Gastroesophageal sphincter (tissue), 4 donors: ENCODE measurements around the gene SPI1. TPM values are rescaled to one million over a fixed set of nuclear protein-coding genes. Genes with fewer than 3 reads are reported as not detected.
A peak's percentile ranks its signal among the peaks of the same experiment; 100 is the strongest.

Experiments used
- ATAC-seq: fragments of 150-250 bp; one replicate; pipeline ENCODE4 v1.9.1; 2016; ENCODE audit warnings: mild to moderate bottlenecking, moderate library complexity
- H3K27ac ChIP-seq, 4 donors: fragments of 200-600 bp; sonication (generic) in 3 of 4; 1 replicate in 3 of 4; 2 replicates in 1 of 4; pipeline ENCODE4 v1.5.1; 2016 to 2019
- H3K27me3 ChIP-seq: fragments of 200-600 bp; sonication (generic); one replicate; pipeline ENCODE4 v1.5.1; 2019
- H3K36me3 ChIP-seq, 2 donors: fragments of 200-600 bp; sonication (generic); one replicate each; pipeline ENCODE4 v1.5.1; 2019; ENCODE audit warnings: control low read depth in 1 of 2
- H3K4me1 ChIP-seq, 3 donors: fragments of 200-600 bp; sonication (generic); 1 replicate in 2 of 3; 2 replicates in 1 of 3; pipeline ENCODE4 v1.5.1; 2016 to 2019; ENCODE audit warnings: control low read depth in 2 of 3
- H3K4me3 ChIP-seq, 2 donors: fragments of 200-600 bp; sonication (generic); one replicate each; pipeline ENCODE4 v1.5.1; 2019; ENCODE audit warnings: mild to moderate bottlenecking in 1 of 2, moderate library complexity in 1 of 2
- H3K9me3 ChIP-seq, 3 donors: fragments of 200-600 bp; sonication (generic); one replicate each; pipeline ENCODE4 v1.5.1; 2017 to 2019; ENCODE audit warnings: control low read depth in 2 of 3
- EP300 ChIP-seq: sonication (generic); formaldehyde crosslinking; IDR thresholded peaks from one replicate; pipeline ENCODE4 v1.6.1; 2017; ENCODE audit warnings: antibody characterized with exemption, mild to moderate bottlenecking
- POLR2A ChIP-seq, 2 donors: fragments of 450-650 bp; IDR thresholded peaks; one replicate each; pipeline ENCODE4 v1.6.1; 2017; ENCODE audit warnings: antibody characterized with exemption in 2 of 2, mild to moderate bottlenecking in 2 of 2, moderate library complexity in 1 of 2
- POLR2AphosphoS5 ChIP-seq: sonication (generic); formaldehyde crosslinking; IDR thresholded peaks from one replicate; pipeline ENCODE4 v1.6.1; 2017; ENCODE audit warnings: antibody characterized with exemption
- WGBS, 2 donors: methylation state at CpG; one replicate each; pipeline ENCODE4 v1.1.5; 2018; ENCODE audit warnings: low coverage in 1 of 2; 5-methylcytosine and 5-hydroxymethylcytosine counted together
- total RNA-seq, 4 donors: library from RNA; depleted of rRNA; stranded (reverse); fragments of >200 nt; gene quantifications; one replicate each; pipeline ENCODE4 v1.1.0, GENCODE V29; 2016
- TF ChIP-seq, protein P1 (sequence below), 4 experiments: fragments of 200-600 bp in 2 of 4; fragments of 450-650 bp in 2 of 4; sonication (generic) in 1 of 4; IDR thresholded peaks; one replicate each; pipeline ENCODE4 v1.5.1; 2017 to 2019; ENCODE audit warnings: antibody characterized with exemption in 4 of 4, mild to moderate bottlenecking in 2 of 4, moderate library complexity in 2 of 4

Gene SPI1
- total RNA-seq, 4 donors from 2014 or later: 4.2 to 32.4 (median 14.7) TPM

DNA sequence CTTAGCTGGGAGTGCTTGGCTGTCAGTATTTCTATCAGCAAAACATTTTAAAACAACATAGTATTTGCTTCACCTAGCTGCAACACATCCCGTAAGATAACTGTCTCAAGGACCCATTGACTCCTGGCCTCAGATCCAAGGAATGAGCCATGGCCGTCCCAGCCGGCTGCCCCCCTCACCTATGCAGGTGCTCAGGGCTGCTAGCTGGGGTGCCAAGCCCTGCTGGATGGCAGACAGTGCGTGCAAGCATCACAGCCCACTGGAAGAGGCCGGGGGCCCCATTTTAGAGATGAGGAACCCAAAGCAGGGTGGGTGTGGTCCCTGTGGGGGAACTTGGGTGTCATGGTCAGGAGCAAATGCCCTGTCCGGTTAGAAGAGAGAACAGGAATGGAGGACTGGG is 39.4 kb upstream of the SPI1 start:
- WGBS, 2 donors: 64 to 68% methylated on average over 2 to 3 of the region's 6 CpGs
- Histone ChIP-seq H3K9me3 (no peaks in the 10 kb centered on the region), H3K36me3 (peaks cover 0 to 87% of the 10 kb centered on the region in 2 donors), H3K4me1 (peaks cover 7 to 42% (median 38%) of the 10 kb centered on the region in 3 donors), H3K4me3 (no peak overlapping the region), H3K27me3 (no peaks in the 10 kb centered on the region), H3K27ac (peak overlapping the region in 3 of 4 donors; percentile 91 to 98 (median 96))
- ATAC-seq: no peak
- TF ChIP-seq EP300 (no peak), POLR2AphosphoS5 (no peak), POLR2A (IDR thresholded peaks at IDR 0.05) (no peak)
- TF ChIP-seq, protein P1, sequence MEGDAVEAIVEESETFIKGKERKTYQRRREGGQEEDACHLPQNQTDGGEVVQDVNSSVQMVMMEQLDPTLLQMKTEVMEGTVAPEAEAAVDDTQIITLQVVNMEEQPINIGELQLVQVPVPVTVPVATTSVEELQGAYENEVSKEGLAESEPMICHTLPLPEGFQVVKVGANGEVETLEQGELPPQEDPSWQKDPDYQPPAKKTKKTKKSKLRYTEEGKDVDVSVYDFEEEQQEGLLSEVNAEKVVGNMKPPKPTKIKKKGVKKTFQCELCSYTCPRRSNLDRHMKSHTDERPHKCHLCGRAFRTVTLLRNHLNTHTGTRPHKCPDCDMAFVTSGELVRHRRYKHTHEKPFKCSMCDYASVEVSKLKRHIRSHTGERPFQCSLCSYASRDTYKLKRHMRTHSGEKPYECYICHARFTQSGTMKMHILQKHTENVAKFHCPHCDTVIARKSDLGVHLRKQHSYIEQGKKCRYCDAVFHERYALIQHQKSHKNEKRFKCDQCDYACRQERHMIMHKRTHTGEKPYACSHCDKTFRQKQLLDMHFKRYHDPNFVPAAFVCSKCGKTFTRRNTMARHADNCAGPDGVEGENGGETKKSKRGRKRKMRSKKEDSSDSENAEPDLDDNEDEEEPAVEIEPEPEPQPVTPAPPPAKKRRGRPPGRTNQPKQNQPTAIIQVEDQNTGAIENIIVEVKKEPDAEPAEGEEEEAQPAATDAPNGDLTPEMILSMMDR (IDR thresholded peaks at IDR 0.05): no peak

DNA sequence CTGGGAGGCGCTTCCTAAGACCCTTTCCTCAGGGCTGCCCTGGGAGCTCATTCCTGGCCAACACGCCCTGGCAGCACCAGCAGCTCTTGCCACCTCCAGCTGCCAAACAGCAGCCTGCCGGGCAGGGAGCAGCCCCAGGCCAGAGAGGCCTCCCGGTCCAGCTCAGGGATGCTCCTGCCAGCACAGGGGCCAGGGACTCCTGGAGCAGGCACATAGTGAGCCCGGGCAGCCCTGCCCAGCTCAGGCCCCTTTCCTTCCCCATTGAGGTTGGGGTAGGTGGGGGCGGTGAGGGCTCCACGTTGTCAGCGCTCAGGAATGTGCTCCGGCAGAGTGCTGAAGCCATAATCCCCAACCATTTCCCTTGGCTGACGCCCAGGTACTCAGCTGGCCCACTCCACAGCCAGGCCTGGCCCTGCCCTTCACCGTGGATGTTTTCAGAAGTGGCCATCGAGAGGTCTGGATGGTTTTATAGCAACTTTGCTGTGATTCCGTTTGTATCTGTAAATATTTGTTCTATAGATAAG is 37.7 kb upstream of the SPI1 start:
- peaks cover 7 to 57% (median 41%) of the 10 kb centered on the region in 3 donors for H3K4me1 ChIP-seq
- no peak overlapping the region for H3K4me3 ChIP-seq
- peak; percentile 96 for ATAC-seq
- 7 to 20% methylated on average over 2 of the region's 13 CpGs for WGBS, 2 donors
- H3K27ac ChIP-seq: peak overlapping the region; percentile 53 to 98 (median 94)
- TF ChIP-seq POLR2AphosphoS5: peak; percentile 91
- TF ChIP-seq POLR2A (IDR thresholded peaks at IDR 0.05): no peak
- H3K36me3 ChIP-seq: peaks cover 0 to 86% of the 10 kb centered on the region in 2 donors
- no peaks in the 10 kb centered on the region for H3K27me3 ChIP-seq
- no peaks in the 10 kb centered on the region for H3K9me3 ChIP-seq

DNA sequence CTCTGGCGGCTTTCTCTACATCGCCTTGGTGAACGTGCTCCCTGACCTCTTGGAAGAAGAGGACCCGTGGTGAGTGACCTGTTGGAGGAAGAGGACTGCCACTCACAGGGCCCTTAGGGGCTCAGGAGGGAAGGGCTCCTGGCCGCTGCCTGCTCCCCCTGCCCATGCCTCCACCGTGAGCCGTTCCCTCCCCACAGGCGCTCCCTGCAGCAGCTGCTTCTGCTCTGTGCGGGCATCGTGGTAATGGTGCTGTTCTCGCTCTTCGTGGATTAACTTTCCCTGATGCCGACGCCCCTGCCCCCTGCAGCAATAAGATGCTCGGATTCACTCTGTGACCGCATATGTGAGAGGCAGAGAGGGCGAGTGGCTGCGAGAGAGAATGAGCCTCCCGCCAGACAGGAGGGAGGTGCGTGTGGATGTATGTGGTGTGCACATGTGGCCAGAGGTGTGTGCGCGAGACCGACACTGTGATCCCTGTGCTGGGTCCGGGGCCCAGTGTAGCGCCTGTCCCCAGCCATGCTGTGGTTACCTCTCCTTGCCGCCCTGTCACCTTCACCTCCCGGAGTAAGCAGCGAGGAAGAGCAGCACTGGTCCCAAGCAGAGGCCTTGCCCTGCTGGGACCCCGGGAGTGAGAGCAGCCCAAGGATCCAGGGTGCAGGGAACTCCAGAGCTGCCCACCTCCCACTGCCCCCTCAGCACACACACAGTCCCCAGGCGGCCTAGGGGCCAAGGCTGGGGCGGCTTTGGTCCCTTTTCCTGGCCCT is 36.9 kb upstream of the SPI1 start:
- Histone ChIP-seq H3K36me3 (peaks cover 0 to 86% of the 10 kb centered on the region in 2 donors), H3K4me1 (peaks cover 7 to 65% (median 48%) of the 10 kb centered on the region in 3 donors), H3K27ac (peak overlapping the region; percentile 53 to 98 (median 94)), H3K27me3 (no peaks in the 10 kb centered on the region), H3K4me3 (no peak overlapping the region), H3K9me3 (no peaks in the 10 kb centered on the region)
- TF ChIP-seq POLR2AphosphoS5: no peak
- TF ChIP-seq POLR2A (IDR thresholded peaks at IDR 0.05): no peak
- TF ChIP-seq, protein P1 (IDR thresholded peaks at IDR 0.05): no peak
- no peak for TF ChIP-seq EP300
- ATAC-seq: no peak
- 80% methylated on average over 6 of the region's 31 CpGs; no CpG with 5 or more reads in 1 of the 2 donors for WGBS, 2 donors

DNA sequence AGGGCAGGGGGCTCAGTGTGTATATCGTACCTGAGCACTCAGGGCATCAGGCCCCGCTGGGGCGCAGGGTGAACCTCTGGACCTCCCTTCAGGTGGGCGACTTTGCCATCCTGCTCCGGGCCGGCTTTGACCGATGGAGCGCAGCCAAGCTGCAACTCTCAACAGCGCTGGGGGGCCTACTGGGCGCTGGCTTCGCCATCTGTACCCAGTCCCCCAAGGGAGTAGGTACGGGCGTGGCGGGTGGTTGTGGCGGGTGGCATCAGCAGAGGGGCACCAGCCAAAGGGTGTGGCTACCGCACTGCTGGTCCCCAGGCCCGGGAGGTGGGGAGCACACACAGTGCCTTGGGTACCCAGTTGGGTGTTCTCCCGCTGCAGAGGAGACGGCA is 36.3 kb upstream of the SPI1 start:
- WGBS, 2 donors: no CpG with 5 or more reads among the region's 19 CpGs
- Histone ChIP-seq H3K27ac (peak overlapping the region in 3 of 4 donors; percentile 91 to 98 (median 96)), H3K9me3 (no peaks in the 10 kb centered on the region), H3K4me3 (no peak overlapping the region), H3K36me3 (peaks cover 0 to 83% of the 10 kb centered on the region in 2 donors), H3K4me1 (peaks cover 7 to 71% (median 54%) of the 10 kb centered on the region in 3 donors), H3K27me3 (no peaks in the 10 kb centered on the region)
- no peak for TF ChIP-seq EP300
- TF ChIP-seq POLR2AphosphoS5: no peak
- TF ChIP-seq, protein P1 (IDR thresholded peaks at IDR 0.05): no peak
- no peak for TF ChIP-seq POLR2A (IDR thresholded peaks at IDR 0.05)
- ATAC-seq: no peak

DNA sequence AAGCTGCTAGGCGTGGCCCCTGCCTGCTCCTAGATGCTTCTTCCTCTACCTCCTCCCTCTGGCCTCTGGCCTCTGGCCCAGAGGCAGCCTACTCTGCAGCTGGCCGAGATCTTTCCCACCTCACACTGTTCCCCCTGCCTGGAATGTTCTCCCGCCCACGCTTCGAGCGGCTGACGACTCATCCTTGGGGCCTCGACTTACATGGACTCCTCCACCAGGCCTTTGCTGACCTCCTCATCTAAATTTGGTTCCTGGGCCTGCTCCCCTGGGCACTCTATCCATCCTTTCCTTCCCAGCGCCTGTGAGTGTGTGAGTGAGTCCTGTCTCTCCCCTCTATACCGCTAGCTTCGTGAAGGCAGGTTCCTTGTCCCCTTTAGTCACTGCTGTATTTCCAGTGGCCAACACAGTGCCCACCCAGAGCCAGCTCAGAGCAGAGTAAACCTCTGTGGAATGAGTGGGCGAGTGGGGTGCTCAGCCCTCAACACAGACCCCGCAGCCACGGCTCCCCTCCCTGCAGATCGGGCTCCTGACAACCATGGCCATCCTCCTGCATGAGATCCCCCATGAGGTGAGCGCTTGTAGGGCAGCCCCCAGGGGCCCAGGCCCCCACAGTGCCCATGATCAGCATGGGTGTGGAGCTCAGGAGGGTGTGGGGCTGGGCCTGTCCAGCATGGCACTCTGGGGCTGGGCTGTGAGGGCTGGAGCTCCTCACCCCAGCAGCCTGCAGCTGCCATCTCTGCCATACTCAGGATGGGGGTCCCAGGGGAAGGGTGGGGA is 35.7 kb upstream of the SPI1 start:
- H3K27ac ChIP-seq: peak overlapping the region in 3 of 4 donors; percentile 91 to 98 (median 96)
- TF ChIP-seq, protein P1 (IDR thresholded peaks at IDR 0.05): no peak
- no peak for TF ChIP-seq POLR2A (IDR thresholded peaks at IDR 0.05)
- no peak for TF ChIP-seq POLR2AphosphoS5
- TF ChIP-seq EP300: no peak
- peaks cover 7 to 77% (median 58%) of the 10 kb centered on the region in 3 donors for H3K4me1 ChIP-seq
- H3K27me3 ChIP-seq: no peaks in the 10 kb centered on the region
- peaks cover 0 to 79% of the 10 kb centered on the region in 2 donors for H3K36me3 ChIP-seq
- WGBS, 2 donors: 30 to 44% methylated on average over 8 to 9 of the region's 16 CpGs
- H3K4me3 ChIP-seq: no peak overlapping the region
- peak; percentile 45 for ATAC-seq
- no peaks in the 10 kb centered on the region for H3K9me3 ChIP-seq
